Parathyroid adenoma (tissue), 2 donors: ENCODE results near the gene SUSD1.

Source experiments
- H2AFZ ChIP-seq: fragments of 300-600 bp; sonication (generic); one replicate; pipeline ENCODE4 v1.7.0; 2017; ENCODE audit warnings: antibody characterized with exemption, mild to moderate bottlenecking
- H3K27ac ChIP-seq: fragments of 300-600 bp; sonication (generic); one replicate; pipeline ENCODE4 v1.7.0; 2017
- H3K27me3 ChIP-seq: fragments of 300-600 bp; sonication (generic); one replicate; pipeline ENCODE4 v1.7.0; 2017; ENCODE audit warnings: low read length; ENCODE audit not compliant: control insufficient read depth, insufficient read depth
- H3K36me3 ChIP-seq: fragments of 300-600 bp; sonication (generic); one replicate; pipeline ENCODE4 v1.7.0; 2017; ENCODE audit warnings: low read length; ENCODE audit not compliant: control insufficient read depth, insufficient read depth
- H3K4me1 ChIP-seq: fragments of 300-600 bp; sonication (generic); one replicate; pipeline ENCODE4 v1.7.0; 2017; ENCODE audit warnings: control low read depth
- H3K4me2 ChIP-seq: fragments of 300-600 bp; sonication (generic); one replicate; pipeline ENCODE4 v1.7.0; 2017; ENCODE audit warnings: low read length
- H3K4me3 ChIP-seq: fragments of 300-600 bp; sonication (generic); one replicate; pipeline ENCODE4 v1.7.0; 2017; ENCODE audit warnings: low read depth, low read length
- H3K79me2 ChIP-seq: fragments of 300-600 bp; sonication (generic); one replicate; pipeline ENCODE4 v1.7.0; 2017; ENCODE audit warnings: control low read depth
- H3K9ac ChIP-seq: fragments of 300-600 bp; sonication (generic); one replicate; pipeline ENCODE4 v1.7.0; 2017; ENCODE audit warnings: mild to moderate bottlenecking
- H3K9me3 ChIP-seq: fragments of 300-600 bp; sonication (generic); one replicate; pipeline ENCODE4 v1.7.0; 2017; ENCODE audit warnings: low read length; ENCODE audit not compliant: control insufficient read depth
- TF ChIP-seq, protein P1 (sequence below): fragments of 300-600 bp; sonication (generic); IDR thresholded peaks from one replicate; pipeline ENCODE4 v1.7.0; 2017; ENCODE audit warnings: antibody characterized with exemption, mild to moderate bottlenecking
- donor health status: primary hyperparathyroidism.

SUSD1 gene

DNA sequence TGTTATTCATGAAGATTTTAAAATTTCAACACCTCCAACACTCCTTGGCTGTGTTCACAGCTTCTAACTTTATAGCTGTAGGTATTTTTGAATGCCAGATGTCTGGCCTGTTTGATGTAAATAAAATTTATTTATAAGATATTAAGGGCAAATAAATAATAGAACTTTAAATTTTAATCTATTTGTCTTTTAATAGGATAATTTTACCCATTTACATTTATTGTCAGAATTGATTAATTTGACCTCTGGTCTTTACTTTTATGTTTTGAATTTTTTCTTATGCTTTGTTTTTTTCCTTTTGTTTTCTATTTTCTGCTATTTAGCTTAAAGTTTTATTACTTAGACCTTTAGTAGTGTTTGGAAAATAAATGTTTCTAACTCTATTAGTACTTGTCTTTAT lies 183.9 kb downstream of the SUSD1 start:
- Histone ChIP-seq H3K27ac (no peak overlapping the region), H3K79me2 (no peaks in the 10 kb centered on the region), H3K9ac (no peak overlapping the region), H3K36me3 (no peaks in the 10 kb centered on the region), H3K4me1 (no peaks in the 10 kb centered on the region), H3K4me2 (no peak overlapping the region), H3K9me3 (no peaks in the 10 kb centered on the region), H3K27me3 (no peaks in the 10 kb centered on the region), H3K4me3 (no peak overlapping the region), H2AFZ (no peak overlapping the region)
- TF ChIP-seq, protein P1, sequence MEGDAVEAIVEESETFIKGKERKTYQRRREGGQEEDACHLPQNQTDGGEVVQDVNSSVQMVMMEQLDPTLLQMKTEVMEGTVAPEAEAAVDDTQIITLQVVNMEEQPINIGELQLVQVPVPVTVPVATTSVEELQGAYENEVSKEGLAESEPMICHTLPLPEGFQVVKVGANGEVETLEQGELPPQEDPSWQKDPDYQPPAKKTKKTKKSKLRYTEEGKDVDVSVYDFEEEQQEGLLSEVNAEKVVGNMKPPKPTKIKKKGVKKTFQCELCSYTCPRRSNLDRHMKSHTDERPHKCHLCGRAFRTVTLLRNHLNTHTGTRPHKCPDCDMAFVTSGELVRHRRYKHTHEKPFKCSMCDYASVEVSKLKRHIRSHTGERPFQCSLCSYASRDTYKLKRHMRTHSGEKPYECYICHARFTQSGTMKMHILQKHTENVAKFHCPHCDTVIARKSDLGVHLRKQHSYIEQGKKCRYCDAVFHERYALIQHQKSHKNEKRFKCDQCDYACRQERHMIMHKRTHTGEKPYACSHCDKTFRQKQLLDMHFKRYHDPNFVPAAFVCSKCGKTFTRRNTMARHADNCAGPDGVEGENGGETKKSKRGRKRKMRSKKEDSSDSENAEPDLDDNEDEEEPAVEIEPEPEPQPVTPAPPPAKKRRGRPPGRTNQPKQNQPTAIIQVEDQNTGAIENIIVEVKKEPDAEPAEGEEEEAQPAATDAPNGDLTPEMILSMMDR, result no peak
